Epithelial cell of esophagus (primary cell): ENCODE data around the gene HDLBP.

Experiments
- DNase-seq: peaks from one replicate; pipeline ENCODE4 v3.0.0; 2010; ENCODE audit warnings: low read depth
- H3K4me3 ChIP-seq: 2 replicates; pipeline ENCODE4 v1.5.1; 2011; ENCODE audit warnings: mild to moderate bottlenecking, low read length, control low read depth
- CTCF ChIP-seq: IDR thresholded peaks from 2 replicates; pipeline ENCODE4 v1.5.1; 2011; ENCODE audit warnings: low read depth, mild to moderate bottlenecking, low read length, control low read depth, inconsistent platforms; ENCODE audit not compliant: insufficient read depth; ENCODE audit errors: missing control alignments

HDLBP gene

GRCh38 chr2:241291977-241292376, 23.5 kb downstream of the HDLBP start:
- no peak for DNase-seq
- H3K4me3 ChIP-seq: no peak overlapping the region
- TF ChIP-seq CTCF: no peak

GRCh38 chr2:241291153-241291552, 24.3 kb downstream of the HDLBP start:
- no peak for DNase-seq
- TF ChIP-seq CTCF: no peak
- H3K4me3 ChIP-seq: no peak overlapping the region

- no peak for TF ChIP-seq CTCF
- H3K4me3 ChIP-seq: no peak overlapping the region
- DNase-seq: no peak
Measured at GRCh38 chr2:241289597-241289996, 25.9 kb downstream of the HDLBP start.

- H3K4me3 ChIP-seq: no peak overlapping the region
- DNase-seq: no peak
- TF ChIP-seq CTCF: no peak
Measured at GRCh38 chr2:241289053-241289452, 26.4 kb downstream of the HDLBP start.

DNA sequence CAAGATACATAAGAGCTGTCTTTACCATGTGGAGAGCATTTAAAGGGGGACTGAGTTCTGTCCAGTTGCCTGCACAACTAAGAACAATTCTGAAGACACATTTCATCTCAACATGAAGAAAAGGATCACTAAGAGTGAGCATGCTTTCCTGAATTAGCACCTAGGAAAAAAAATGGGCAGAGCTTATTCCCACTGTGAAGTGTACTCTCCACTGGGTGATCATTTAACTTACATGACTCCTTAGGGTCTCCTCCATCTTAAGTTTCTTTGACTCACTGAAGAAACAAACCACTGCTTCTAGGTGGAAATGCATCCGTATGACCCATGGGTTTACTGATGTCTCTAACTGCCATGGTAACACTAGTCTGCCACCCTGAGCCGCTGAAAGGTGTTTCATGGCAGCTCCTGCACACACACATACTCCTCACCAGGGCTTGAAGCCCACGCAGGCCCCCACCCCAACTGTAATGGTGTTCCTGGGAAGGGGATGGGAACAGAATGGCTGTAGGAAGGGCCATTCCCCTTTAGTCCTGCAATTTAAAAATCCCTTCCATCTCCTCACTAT, 27.1 kb downstream of the HDLBP start:
- TF ChIP-seq CTCF: no peak
- H3K4me3 ChIP-seq: no peak overlapping the region
- no peak for DNase-seq

DNA sequence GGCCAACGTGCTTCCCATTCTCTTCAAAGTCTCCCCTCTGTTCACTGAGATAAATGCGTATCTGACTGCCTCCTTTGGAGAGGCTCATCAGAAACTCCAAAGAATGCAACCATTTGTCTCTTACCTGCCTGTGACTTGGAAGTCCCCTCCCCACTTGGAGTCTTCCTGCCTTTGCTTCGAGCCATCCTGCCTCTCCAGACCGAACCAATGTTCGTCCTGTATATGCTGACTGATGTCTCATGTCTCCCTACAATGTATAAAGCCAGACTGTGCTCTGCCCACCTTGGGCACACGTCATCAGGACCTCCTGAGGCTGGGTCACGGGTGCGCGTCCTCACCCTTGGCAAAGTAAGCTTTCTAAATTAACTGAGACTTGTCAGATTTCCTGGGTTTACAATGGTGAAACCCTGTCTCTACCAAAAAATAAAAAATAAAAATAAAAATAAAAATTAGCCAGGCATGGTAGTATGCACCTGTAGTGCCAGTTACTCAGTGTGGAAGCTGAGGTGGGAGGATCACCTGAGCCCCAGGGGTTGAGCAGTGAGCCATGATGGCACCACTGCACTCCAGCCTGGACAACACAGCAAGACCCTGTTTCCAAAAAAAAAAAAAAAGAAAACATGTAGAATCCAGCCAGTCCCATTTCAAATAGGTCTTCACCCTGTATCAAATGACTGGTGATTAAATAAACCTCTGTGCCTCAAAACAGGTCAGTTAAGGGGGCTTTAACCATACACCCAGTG, 29.0 kb downstream of the HDLBP start:
- H3K4me3 ChIP-seq: no peak overlapping the region
- TF ChIP-seq CTCF: no peak
- no peak for DNase-seq

GRCh38 chr2:241285596-241285995, 29.9 kb downstream of the HDLBP start:
- H3K4me3 ChIP-seq: no peak overlapping the region
- no peak for TF ChIP-seq CTCF
- no peak for DNase-seq
